Fibroblast of villous mesenchyme (primary cell): ENCODE results near the gene CDR2L. TPM values are rescaled to one million over a fixed set of nuclear protein-coding genes. Genes with fewer than 3 reads are reported as not detected.

Experiments
- DNase-seq: peaks from one replicate; pipeline ENCODE4 v3.0.0-alpha.2; 2010; ENCODE audit warnings: low read depth
- H3K4me3 ChIP-seq: 2 replicates; pipeline ENCODE4 v1.5.1; 2011; ENCODE audit warnings: low read depth, mild to moderate bottlenecking, low read length
- total RNA-seq: library from RNA; depleted of rRNA; stranded (reverse); fragments of >200 nt; gene quantifications from 2 replicates; pipeline ENCODE4 v1.2.3, GENCODE V29; 2012
- TF ChIP-seq, protein P1 (sequence below): IDR thresholded peaks from 2 replicates; pipeline ENCODE4 v1.5.1; 2012; ENCODE audit warnings: low read depth, mild to moderate bottlenecking, low read length; ENCODE audit not compliant: insufficient read depth

The CDR2L gene
- total RNA-seq, 1 donor: 26.8 TPM

DNA sequence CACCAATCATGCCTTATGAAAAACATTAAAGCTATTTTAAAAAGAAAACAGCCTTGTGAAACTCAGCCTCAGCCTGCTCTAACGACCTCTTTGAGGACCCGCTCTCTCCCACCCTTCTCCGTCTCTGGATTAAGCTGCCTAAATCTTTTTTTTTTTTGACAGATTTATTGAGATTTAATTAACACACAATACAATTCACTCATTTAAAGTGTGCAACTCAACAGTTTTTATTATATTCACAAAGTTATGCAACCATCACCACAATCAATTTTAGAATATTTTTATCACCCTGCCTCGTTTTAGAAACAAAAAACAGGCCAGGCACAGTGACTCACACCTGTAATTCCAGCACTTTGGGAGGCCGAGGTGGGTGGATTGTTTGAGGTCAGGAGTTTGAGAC is 8.4 kb downstream of the CDR2L start:
- peak; percentile 38 for DNase-seq
- no peak overlapping the region for H3K4me3 ChIP-seq
- TF ChIP-seq, protein P1, sequence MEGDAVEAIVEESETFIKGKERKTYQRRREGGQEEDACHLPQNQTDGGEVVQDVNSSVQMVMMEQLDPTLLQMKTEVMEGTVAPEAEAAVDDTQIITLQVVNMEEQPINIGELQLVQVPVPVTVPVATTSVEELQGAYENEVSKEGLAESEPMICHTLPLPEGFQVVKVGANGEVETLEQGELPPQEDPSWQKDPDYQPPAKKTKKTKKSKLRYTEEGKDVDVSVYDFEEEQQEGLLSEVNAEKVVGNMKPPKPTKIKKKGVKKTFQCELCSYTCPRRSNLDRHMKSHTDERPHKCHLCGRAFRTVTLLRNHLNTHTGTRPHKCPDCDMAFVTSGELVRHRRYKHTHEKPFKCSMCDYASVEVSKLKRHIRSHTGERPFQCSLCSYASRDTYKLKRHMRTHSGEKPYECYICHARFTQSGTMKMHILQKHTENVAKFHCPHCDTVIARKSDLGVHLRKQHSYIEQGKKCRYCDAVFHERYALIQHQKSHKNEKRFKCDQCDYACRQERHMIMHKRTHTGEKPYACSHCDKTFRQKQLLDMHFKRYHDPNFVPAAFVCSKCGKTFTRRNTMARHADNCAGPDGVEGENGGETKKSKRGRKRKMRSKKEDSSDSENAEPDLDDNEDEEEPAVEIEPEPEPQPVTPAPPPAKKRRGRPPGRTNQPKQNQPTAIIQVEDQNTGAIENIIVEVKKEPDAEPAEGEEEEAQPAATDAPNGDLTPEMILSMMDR: no peak

DNA sequence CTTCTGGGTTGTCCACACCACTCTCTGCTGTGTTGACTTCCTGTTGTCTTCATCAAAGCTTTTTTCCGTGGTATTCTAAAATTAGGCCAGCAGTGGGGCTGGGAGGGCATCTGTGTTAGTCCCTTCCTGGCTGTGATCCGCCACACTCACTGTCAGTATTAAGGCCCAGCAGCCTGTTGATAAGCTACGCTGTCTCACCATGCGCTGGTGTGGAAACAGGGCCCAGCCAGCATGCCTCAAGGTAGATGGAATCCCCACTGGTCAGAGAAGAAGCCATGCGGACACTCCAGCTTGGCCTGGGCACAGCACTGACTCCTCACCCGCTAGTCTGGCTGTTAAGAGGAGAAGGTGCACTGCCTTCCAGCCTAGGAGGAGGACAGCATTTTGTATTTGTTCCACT is 11.4 kb downstream of the CDR2L start:
- no peak for DNase-seq
- no peak overlapping the region for H3K4me3 ChIP-seq
- TF ChIP-seq, protein P1: no peak

DNA sequence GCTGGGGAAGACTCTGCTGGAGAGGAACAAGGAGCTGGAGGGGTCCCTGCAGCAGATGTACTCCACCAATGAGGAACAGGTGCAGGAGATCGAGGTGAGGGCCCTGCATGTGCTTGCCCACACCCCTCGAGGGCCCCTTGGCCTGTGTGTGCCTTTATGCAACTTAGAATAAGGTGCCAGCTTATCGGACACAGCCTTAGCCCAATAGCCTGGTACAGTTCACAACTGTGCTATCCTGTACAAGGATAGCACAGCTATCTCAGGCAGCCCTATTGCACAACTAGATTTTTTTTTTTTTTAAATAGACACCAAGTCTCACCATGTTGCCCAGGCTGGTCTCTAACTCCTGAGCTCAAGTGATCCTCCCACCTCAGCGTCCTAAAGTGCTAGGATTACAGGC is 12.1 kb downstream of the CDR2L start:
- TF ChIP-seq, protein P1: no peak
- no peak for DNase-seq
- H3K4me3 ChIP-seq: no peak overlapping the region

DNA sequence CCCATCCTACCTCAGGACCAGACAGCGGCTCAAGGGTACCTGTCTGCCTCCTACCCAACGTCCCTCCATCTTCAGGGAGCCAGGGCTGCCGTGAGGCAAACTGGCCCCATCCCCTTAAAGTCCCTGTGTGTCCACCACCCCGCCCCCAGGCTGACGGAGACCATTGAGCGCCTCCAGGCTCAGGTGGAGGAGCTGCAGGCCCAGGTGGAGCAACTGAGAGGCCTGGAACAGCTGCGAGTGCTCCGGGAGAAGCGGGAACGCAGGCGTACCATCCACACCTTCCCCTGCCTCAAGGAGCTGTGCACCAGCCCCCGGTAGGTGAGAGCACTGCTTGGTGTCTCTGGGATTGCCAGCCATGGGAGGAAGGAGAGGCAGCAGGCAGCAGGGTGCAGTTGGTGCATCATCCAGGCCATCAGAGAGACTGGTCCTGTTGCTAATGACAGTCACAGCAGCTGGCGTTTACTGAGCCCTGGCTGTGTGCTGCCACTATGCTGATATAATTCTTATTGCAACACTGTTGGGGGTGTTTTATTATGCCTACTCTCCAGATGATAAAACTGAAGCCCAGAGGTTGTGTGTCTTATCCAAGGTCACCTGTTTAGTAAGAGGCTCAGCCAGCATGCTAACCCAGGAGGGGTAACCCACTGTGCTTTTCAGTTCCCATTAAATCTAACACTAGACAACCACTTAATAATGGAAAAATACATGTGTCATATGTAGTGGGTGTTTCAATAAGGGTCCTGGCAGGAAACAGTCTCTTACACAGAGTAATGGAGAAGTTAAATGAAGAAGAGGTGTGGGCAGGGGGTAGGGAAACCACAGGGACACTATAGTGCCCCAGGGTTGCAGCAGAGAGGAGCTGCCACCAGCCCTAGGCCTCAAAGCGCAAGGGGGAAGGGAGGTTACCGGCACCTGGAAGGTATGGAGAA is 14.7 kb downstream of the CDR2L start:
- TF ChIP-seq, protein P1: no peak
- DNase-seq: no peak
- H3K4me3 ChIP-seq: no peak overlapping the region

DNA sequence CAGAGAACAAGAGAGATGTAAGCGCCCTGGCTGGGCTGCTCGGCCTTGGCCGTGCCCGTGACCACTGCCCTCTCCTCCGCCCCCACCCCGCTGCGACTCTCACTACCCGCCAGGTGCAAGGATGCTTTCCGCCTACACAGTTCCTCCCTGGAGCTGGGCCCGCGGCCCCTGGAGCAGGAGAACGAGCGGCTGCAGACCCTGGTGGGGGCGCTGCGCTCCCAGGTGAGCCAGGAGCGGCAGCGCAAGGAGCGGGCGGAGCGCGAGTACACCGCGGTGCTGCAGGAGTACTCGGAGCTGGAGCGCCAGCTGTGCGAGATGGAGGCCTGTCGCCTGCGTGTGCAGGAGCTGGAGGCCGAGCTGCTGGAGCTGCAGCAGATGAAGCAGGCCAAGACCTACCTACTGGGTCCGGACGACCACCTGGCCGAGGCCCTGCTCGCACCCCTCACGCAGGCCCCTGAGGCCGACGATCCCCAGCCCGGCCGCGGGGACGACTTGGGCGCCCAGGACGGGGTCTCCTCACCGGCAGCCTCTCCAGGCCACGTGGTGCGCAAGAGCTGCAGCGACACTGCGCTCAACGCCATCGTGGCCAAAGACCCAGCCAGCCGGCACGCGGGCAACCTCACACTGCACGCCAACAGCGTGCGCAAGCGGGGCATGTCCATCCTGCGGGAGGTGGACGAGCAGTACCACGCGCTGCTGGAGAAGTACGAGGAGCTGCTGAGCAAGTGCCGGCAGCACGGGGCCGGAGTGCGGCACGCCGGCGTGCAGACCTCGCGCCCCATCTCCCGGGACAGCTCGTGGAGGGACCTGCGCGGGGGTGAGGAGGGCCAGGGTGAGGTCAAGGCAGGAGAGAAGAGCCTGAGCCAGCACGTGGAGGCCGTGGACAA is 15.9 kb downstream of the CDR2L start:
- TF ChIP-seq, protein P1: no peak

DNA sequence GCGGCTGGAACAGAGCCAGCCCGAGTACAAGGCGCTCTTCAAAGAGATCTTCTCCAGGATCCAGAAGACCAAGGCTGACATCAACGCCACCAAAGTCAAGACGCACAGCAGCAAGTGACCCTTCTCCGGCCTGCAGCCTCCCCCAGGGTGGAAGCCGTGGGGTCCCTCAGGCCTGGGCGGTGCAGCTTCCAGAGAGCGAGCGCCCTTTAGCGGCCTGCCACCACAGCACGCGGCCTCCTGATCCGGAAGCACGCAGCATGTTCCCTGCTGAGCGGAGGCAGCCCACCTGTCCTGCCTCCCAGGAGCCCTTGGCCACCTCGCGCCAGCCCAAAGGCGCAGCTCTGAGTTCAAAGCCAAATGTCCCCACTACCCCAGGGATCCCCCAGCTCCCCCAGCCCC is 16.5 kb downstream of the CDR2L start:
- TF ChIP-seq, protein P1: no peak
- DNase-seq: no peak
- H3K4me3 ChIP-seq: no peak overlapping the region

More for the DNA sequence above, 15.9 kb downstream of the CDR2L start:
- no peak overlapping the region for H3K4me3 ChIP-seq
- no peak for DNase-seq
